Neural cell (in vitro differentiated cells): ENCODE results near the gene IL4I1. TPM values are rescaled to one million over a fixed set of nuclear protein-coding genes. Genes with fewer than 3 reads are reported as not detected.

Experiments used
- H2AFZ ChIP-seq: fragments of 200-600, 300-800 bp; sonication (generic), shearing (Covaris generic); 2 replicates; pipeline ENCODE4 v1.6.0; 2014; ENCODE audit warnings: low read depth, mild to moderate bottlenecking, antibody characterized with exemption, low read length, moderate library complexity
- H3F3A ChIP-seq: fragments of 200-600 bp; shearing (Covaris generic); 2 replicates; pipeline ENCODE4 v1.6.1; 2016; ENCODE audit warnings: mild to moderate bottlenecking, moderate library complexity, mixed read lengths, antibody characterized with exemption, low read length; ENCODE audit not compliant: insufficient read depth, poor library complexity, severe bottlenecking
- H3K27ac ChIP-seq: fragments of 200-600, 300-800 bp; sonication (generic), shearing (Covaris generic); 2 replicates; pipeline ENCODE4 v1.5.1; 2014; ENCODE audit warnings: mild to moderate bottlenecking, low read length, moderate library complexity
- H3K27me3 ChIP-seq: fragments of 300-800, 200-600 bp; sonication (generic), shearing (Covaris generic); 2 replicates; pipeline ENCODE4 v1.6.0; 2014; ENCODE audit warnings: mild to moderate bottlenecking, low read depth, low read length, moderate library complexity; ENCODE audit not compliant: insufficient read depth
- H3K36me3 ChIP-seq: fragments of 300-800, 200-600 bp; sonication (generic), shearing (Covaris generic); 2 replicates; pipeline ENCODE4 v1.5.1; 2014; ENCODE audit warnings: mild to moderate bottlenecking, antibody characterized with exemption, low read length, moderate library complexity; ENCODE audit not compliant: insufficient read depth
- H3K4me2 ChIP-seq: fragments of 300-800, 200-600 bp; sonication (generic), shearing (Covaris generic); 2 replicates; pipeline ENCODE4 v1.6.0; 2014; ENCODE audit warnings: mild to moderate bottlenecking, low read length
- H3K4me3 ChIP-seq: fragments of 300-800, 200-600 bp; sonication (generic), shearing (Covaris generic); 2 replicates; pipeline ENCODE4 v1.5.1; 2014; ENCODE audit warnings: mild to moderate bottlenecking, low read length, moderate library complexity
- H3K79me2 ChIP-seq: fragments of 200-600 bp; shearing (Covaris generic); replicated peaks from 2 replicates; pipeline ENCODE4 v1.6.0; 2014; ENCODE audit warnings: mild to moderate bottlenecking, low read length, moderate library complexity; ENCODE audit not compliant: insufficient read depth
- H3K9ac ChIP-seq: fragments of 300-800, 200-600 bp; sonication (generic), shearing (Covaris generic); 2 replicates; pipeline ENCODE4 v1.6.1; 2016; ENCODE audit warnings: mild to moderate bottlenecking, low read length, mixed read lengths
- H3K9me2 ChIP-seq: fragments of 200-600 bp; shearing (Covaris generic); 2 replicates; pipeline ENCODE4 v1.6.1; 2016; ENCODE audit warnings: mild to moderate bottlenecking, low read length, mixed read lengths; ENCODE audit not compliant: insufficient read depth
- H3K9me3 ChIP-seq: fragments of 200-600, 300-800 bp; sonication (generic), shearing (Covaris generic); 2 replicates; pipeline ENCODE4 v1.6.1; 2016; ENCODE audit warnings: mild to moderate bottlenecking, mixed run types, low read length, moderate library complexity, mixed read lengths
- H4K20me1 ChIP-seq: fragments of 200-600 bp; shearing (Covaris generic); 2 replicates; pipeline ENCODE4 v1.6.1; 2016; ENCODE audit warnings: mild to moderate bottlenecking, mixed run types; ENCODE audit not compliant: insufficient read depth
- CTCF ChIP-seq: fragments of 450-650 bp; IDR thresholded peaks from 2 replicates; pipeline ENCODE4 v1.5.1; 2014; ENCODE audit warnings: antibody characterized with exemption, mild to moderate bottlenecking, moderate library complexity; ENCODE audit not compliant: poor library complexity, severe bottlenecking
- EP300 ChIP-seq: fragments of 450-650 bp; conservative IDR thresholded peaks from 2 replicates; pipeline ENCODE4 v1.6.1; 2014; ENCODE audit warnings: antibody characterized with exemption, mild to moderate bottlenecking, moderate library complexity; ENCODE audit not compliant: poor library complexity, severe bottlenecking
- EZH2 ChIP-seq: fragments of 200-600, 300-800 bp; shearing (Covaris generic), sonication (generic); IDR thresholded peaks from 2 replicates; pipeline ENCODE4 v1.6.1; 2014; ENCODE audit warnings: antibody characterized with exemption, low read length, borderline replicate concordance, mild to moderate bottlenecking; ENCODE audit not compliant: insufficient read depth, poor library complexity, severe bottlenecking
- MXI1 ChIP-seq: fragments of 450-650 bp; conservative IDR thresholded peaks from 2 replicates; pipeline ENCODE4 v1.6.1; 2014; ENCODE audit warnings: antibody characterized with exemption, mild to moderate bottlenecking; ENCODE audit not compliant: poor library complexity, severe bottlenecking
- POLR2AphosphoS5 ChIP-seq: IDR thresholded peaks from 2 replicates; pipeline ENCODE4 v1.6.1; 2012
- RAD21 ChIP-seq: fragments of 450-650 bp; conservative IDR thresholded peaks from 2 replicates; pipeline ENCODE4 v1.6.1; 2014; ENCODE audit warnings: antibody characterized with exemption, mild to moderate bottlenecking, moderate library complexity
- SMC3 ChIP-seq: fragments of 450-650 bp; conservative IDR thresholded peaks from 2 replicates; pipeline ENCODE4 v1.6.1; 2014; ENCODE audit warnings: antibody characterized with exemption, mild to moderate bottlenecking, moderate library complexity; ENCODE audit not compliant: poor library complexity
- TAF1 ChIP-seq: IDR thresholded peaks from 2 replicates; pipeline ENCODE4 v1.6.1; 2012; ENCODE audit warnings: low read depth
- polyA minus RNA-seq: library from RNA; depleted of rRNA, polyadenylated mRNA; stranded (reverse); fragments of >200 nt; gene quantifications from 2 replicates; pipeline ENCODE4 v1.2.3, GENCODE V29; 2014
- polyA plus RNA-seq: library from polyadenylated mRNA; depleted of rRNA; stranded (reverse); fragments of >200 nt; gene quantifications from 2 replicates; pipeline ENCODE4 v1.2.3, GENCODE V29; 2014
- TF ChIP-seq, protein P1 (sequence below): IDR thresholded peaks from 2 replicates; pipeline ENCODE4 v1.6.1; 2012; ENCODE audit warnings: borderline replicate concordance

The IL4I1 gene, protein sequence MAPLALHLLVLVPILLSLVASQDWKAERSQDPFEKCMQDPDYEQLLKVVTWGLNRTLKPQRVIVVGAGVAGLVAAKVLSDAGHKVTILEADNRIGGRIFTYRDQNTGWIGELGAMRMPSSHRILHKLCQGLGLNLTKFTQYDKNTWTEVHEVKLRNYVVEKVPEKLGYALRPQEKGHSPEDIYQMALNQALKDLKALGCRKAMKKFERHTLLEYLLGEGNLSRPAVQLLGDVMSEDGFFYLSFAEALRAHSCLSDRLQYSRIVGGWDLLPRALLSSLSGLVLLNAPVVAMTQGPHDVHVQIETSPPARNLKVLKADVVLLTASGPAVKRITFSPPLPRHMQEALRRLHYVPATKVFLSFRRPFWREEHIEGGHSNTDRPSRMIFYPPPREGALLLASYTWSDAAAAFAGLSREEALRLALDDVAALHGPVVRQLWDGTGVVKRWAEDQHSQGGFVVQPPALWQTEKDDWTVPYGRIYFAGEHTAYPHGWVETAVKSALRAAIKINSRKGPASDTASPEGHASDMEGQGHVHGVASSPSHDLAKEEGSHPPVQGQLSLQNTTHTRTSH
- not detected in 2 replicates for polyA plus RNA-seq
- polyA minus RNA-seq = not detected in 2 replicates

GRCh38 chr19:49896863-49897621 is at the start of gene IL4I1:
Gene IL4I1, minus strand, starts transcription at chr19:49896887. Its CDS starts 727 bp downstream, at chr19:49896160.
- Histone ChIP-seq H3K4me3 (no peak within 1 kb of the TSS), H3K27me3 (no peaks in the 10 kb centered on the region), H3K4me2 (no peak within 1 kb of the TSS), H4K20me1 (no peaks in the 10 kb centered on the region), H3K79me2 (no peaks in the 10 kb centered on the region), H3K9me3 (no peaks in the 10 kb centered on the region), H3F3A (no peaks in the 10 kb centered on the region), H3K27ac (no peak within 1 kb of the TSS), H3K9ac (no peak within 1 kb of the TSS), H3K36me3 (no peaks in the 10 kb centered on the region), H3K9me2 (no peaks in the 10 kb centered on the region), H2AFZ (no peak within 1 kb of the TSS)
- TF ChIP-seq EP300 (no peak), CTCF (no peak), TAF1 (no peak), SMC3 (no peak), POLR2AphosphoS5 (no peak), RAD21 (no peak), EZH2 (no peak), MXI1 (no peak)
- TF ChIP-seq, protein P1, sequence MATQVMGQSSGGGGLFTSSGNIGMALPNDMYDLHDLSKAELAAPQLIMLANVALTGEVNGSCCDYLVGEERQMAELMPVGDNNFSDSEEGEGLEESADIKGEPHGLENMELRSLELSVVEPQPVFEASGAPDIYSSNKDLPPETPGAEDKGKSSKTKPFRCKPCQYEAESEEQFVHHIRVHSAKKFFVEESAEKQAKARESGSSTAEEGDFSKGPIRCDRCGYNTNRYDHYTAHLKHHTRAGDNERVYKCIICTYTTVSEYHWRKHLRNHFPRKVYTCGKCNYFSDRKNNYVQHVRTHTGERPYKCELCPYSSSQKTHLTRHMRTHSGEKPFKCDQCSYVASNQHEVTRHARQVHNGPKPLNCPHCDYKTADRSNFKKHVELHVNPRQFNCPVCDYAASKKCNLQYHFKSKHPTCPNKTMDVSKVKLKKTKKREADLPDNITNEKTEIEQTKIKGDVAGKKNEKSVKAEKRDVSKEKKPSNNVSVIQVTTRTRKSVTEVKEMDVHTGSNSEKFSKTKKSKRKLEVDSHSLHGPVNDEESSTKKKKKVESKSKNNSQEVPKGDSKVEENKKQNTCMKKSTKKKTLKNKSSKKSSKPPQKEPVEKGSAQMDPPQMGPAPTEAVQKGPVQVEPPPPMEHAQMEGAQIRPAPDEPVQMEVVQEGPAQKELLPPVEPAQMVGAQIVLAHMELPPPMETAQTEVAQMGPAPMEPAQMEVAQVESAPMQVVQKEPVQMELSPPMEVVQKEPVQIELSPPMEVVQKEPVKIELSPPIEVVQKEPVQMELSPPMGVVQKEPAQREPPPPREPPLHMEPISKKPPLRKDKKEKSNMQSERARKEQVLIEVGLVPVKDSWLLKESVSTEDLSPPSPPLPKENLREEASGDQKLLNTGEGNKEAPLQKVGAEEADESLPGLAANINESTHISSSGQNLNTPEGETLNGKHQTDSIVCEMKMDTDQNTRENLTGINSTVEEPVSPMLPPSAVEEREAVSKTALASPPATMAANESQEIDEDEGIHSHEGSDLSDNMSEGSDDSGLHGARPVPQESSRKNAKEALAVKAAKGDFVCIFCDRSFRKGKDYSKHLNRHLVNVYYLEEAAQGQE = no peak

DNA sequence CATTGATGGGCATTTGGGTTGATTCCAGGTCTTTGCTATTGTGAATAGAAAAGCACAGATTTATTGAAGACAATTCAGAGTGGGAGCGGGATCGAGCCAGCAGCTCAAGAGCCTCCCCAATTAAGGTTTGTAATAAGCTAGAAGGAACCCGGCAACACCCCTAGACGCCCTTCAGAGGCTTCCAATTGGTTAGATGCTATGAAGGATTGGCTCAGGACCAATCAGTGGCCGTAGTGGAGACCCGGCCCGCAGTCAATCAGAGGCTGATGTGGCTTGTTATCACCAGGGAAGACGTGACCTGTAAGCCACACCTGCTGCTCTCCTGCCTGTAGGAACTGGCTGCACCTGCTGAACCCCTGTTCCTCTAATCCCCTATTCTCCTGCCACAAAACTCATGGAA is 49.7 kb upstream of the IL4I1 start:
- Histone ChIP-seq H3K4me3 (no peak overlapping the region), H3K27me3 (no peaks in the 10 kb centered on the region), H2AFZ (no peak overlapping the region), H3F3A (no peaks in the 10 kb centered on the region), H3K9me3 (no peaks in the 10 kb centered on the region), H4K20me1 (no peaks in the 10 kb centered on the region), H3K9ac (no peak overlapping the region), H3K79me2 (no peaks in the 10 kb centered on the region), H3K9me2 (no peaks in the 10 kb centered on the region), H3K36me3 (no peaks in the 10 kb centered on the region), H3K27ac (no peak overlapping the region), H3K4me2 (no peak overlapping the region)
- TF ChIP-seq EP300 (no peak), MXI1 (no peak), RAD21 (no peak), SMC3 (no peak), POLR2AphosphoS5 (no peak), EZH2 (no peak), CTCF (no peak), TAF1 (no peak)
- TF ChIP-seq, protein P1 = no peak
